NCI-H2227 treated with DMSO at 0.1 percent for 48 hours (cell line): ENCODE results near the gene STBD1.
"Not testable (repeated sequence)": the region's sequence is repeated elsewhere in the genome, so short reads cannot be mapped to it uniquely, and the experiment has no call there.

Experiments
- DNase-seq: peaks from one replicate; lab custom pipeline; 2025; lab: John Stamatoyannopoulos, UW

STBD1 gene

GRCh38 chr4:76283900-76284299, 22.6 kb upstream of the STBD1 start:
- no peak for DNase-seq

- DNase-seq, result not testable (repeated sequence)
Measured at GRCh38 chr4:76287811-76288210, 18.7 kb upstream of the STBD1 start.

- no peak for DNase-seq
Measured at GRCh38 chr4:76292730-76293129, 13.8 kb upstream of the STBD1 start.

- DNase-seq, result no peak
Measured at GRCh38 chr4:76293772-76294171, 12.8 kb upstream of the STBD1 start.

- DNase-seq, result no peak
Measured at GRCh38 chr4:76296286-76296820, 10.2 kb upstream of the STBD1 start.

- no peak for DNase-seq
Measured at GRCh38 chr4:76298227-76298626, 8.3 kb upstream of the STBD1 start.

GRCh38 chr4:76300012-76300411, 6.5 kb upstream of the STBD1 start:
- no peak for DNase-seq

GRCh38 chr4:76301068-76301774, 5.3 kb upstream of the STBD1 start:
- no peak for DNase-seq

GRCh38 chr4:76301775-76302162, 4.8 kb upstream of the STBD1 start:
- no peak for DNase-seq

GRCh38 chr4:76302826-76303438, 3.6 kb upstream of the STBD1 start:
- no peak for DNase-seq

GRCh38 chr4:76305033-76305687, 1.4 kb upstream of the STBD1 start:
- no peak for DNase-seq

- no peak for DNase-seq
Measured at GRCh38 chr4:76306882-76307659, 538 bp downstream of the STBD1 start.

GRCh38 chr4:76307660-76308014, 1.1 kb downstream of the STBD1 start:
- no peak for DNase-seq

- DNase-seq, result no peak
Measured at GRCh38 chr4:76308548-76308947, 2.0 kb downstream of the STBD1 start.

GRCh38 chr4:76309939-76310550, 3.5 kb downstream of the STBD1 start:
- DNase-seq, result no peak

- no peak for DNase-seq
Measured at GRCh38 chr4:76310683-76311082, 4.2 kb downstream of the STBD1 start.

- no peak for DNase-seq
Measured at GRCh38 chr4:76311896-76312331, 5.4 kb downstream of the STBD1 start.

- no peak for DNase-seq
Measured at GRCh38 chr4:76312457-76312856, 5.9 kb downstream of the STBD1 start.

- no peak for DNase-seq
Measured at GRCh38 chr4:76313547-76313946, 7.0 kb downstream of the STBD1 start.

- DNase-seq, result no peak
Measured at GRCh38 chr4:76315267-76315918, 8.9 kb downstream of the STBD1 start.

- no peak for DNase-seq
Measured at GRCh38 chr4:76316131-76316530, 9.6 kb downstream of the STBD1 start.
